Left colon (tissue), 2 donors: ENCODE measurements around the gene KCNE4. TPM values are rescaled to one million over a fixed set of nuclear protein-coding genes. Genes with fewer than 3 reads are reported as not detected.

Source experiments
- ATAC-seq: fragments of 200-7000 bp; cut with Tn5 transposase; one replicate; pipeline ENCODE4 v1.9.1; 2020; ENCODE audit warnings: mild to moderate bottlenecking, moderate library complexity
- DNase-seq, 2 donors: peaks; one replicate each; pipeline ENCODE4 v3.0.0-alpha.2; 2020
- intact Hi-C, 2 donors: fragments of 100-400 bp; cut with DNase I in 1 of 2; cut with micrococcal nuclease in 1 of 2; formaldehyde crosslinking; loops; one replicate each; pipeline versions ENCODE4 v1.11.2 to v1.14.0; 2022; cut with DNase I, micrococcal nuclease
- total RNA-seq, 2 donors: library from RNA; stranded (reverse); fragmentation: NEBNext Ultra II Directional; extraction: Animal tissue kit (Norgen Biotek cat#: 25700); gene quantifications; one replicate each; pipeline ENCODE4 v1.2.1, GENCODE V29; 2021
- donor health status: DM: no; HTN: no; CAD: no.
- donor health status: DM: yes; HTN: yes; CAD: no.

The KCNE4 gene
- total RNA-seq, 2 donors from 2014 or later, result 0.76 to 0.89 TPM

- ATAC-seq, result peak; percentile 81
- peak; percentile 33 for DNase-seq
- intact Hi-C loops, result loop anchor here in 1 of 2 donors (5.0 kb wide), 1 partner anchor 119 kb away; no protein-coding TSS in a partner anchor
Measured at GRCh38 chr2:223101340-223102039, 49.5 kb downstream of the KCNE4 start.

- ATAC-seq, result peak; percentile 24
- DNase-seq, result no peak
- intact Hi-C loops, result loop anchor here in 1 of 2 donors (5.0 kb wide), 1 partner anchor 120 kb away; no protein-coding TSS in a partner anchor
Measured at GRCh38 chr2:223102040-223102400, 50.0 kb downstream of the KCNE4 start.

GRCh38 chr2:223102450-223102849, 50.5 kb downstream of the KCNE4 start:
- intact Hi-C loops, result loop anchor here in 1 of 2 donors (5.0 kb wide), 1 partner anchor 120 kb away; no protein-coding TSS in a partner anchor
- ATAC-seq (no peak), DNase-seq (no peak)

- intact Hi-C loops, result loop anchor here in 1 of 2 donors (5.0 kb wide), 1 partner anchor 122 kb away; no protein-coding TSS in a partner anchor
- ATAC-seq, result no peak
- no peak for DNase-seq
Measured at GRCh38 chr2:223104336-223105132, 52.5 kb downstream of the KCNE4 start.

Other genes starting within 250 kb of the KCNE4 start
- gene ACSL3, start 191.2 kb upstream of the KCNE4 start, total RNA-seq, result 100 to 1,000 TPM in 1 of 2 donors, 10 to 100 TPM in 1; 93.1 to 119 TPM